ENCODE measurements around the gene RIMS1.

Gene RIMS1

GRCh38 chr6:72390548-72390947 is 504.2 kb downstream of the RIMS1 start:
- TF ChIP-seq EZH2 (IDR thresholded peaks at IDR 0.05; ENCODE audit: borderline replicate concordance, low read length) (no peak), CTCF (IDR thresholded peaks at IDR 0.05; ENCODE audit: low read length) (no peak)
- no peaks in the 10 kb centered on the region for H3F3A ChIP-seq (ENCODE audit: insufficient read depth, low read length)
- no peak overlapping the region for H3K9ac ChIP-seq (ENCODE audit: low read length)

GRCh38 chr6:72401865-72402264 is 515.5 kb downstream of the RIMS1 start:
- TF ChIP-seq CTCF (IDR thresholded peaks at IDR 0.05; ENCODE audit: low read length) (no peak), EZH2 (IDR thresholded peaks at IDR 0.05; ENCODE audit: borderline replicate concordance, low read length) (no peak)
- Histone ChIP-seq H3K9ac (ENCODE audit: low read length) (no peak overlapping the region), H3F3A (ENCODE audit: insufficient read depth, low read length) (no peaks in the 10 kb centered on the region), H3K4me1 (ENCODE audit: insufficient read depth, low read length, severe bottlenecking) (no peaks in the 10 kb centered on the region), H3K79me2 (ENCODE audit: insufficient read depth, low read length) (no peaks in the 10 kb centered on the region), H4K20me1 (ENCODE audit: insufficient read depth, low read length) (no peaks in the 10 kb centered on the region), H3K27ac (ENCODE audit: low read depth, low read length, poor library complexity, severe bottlenecking) (no peak overlapping the region), H3K4me3 (ENCODE audit: low read depth, low read length, poor library complexity, severe bottlenecking) (no peak overlapping the region), H3K4me2 (ENCODE audit: low read length) (no peak overlapping the region), H3K9me2 (ENCODE audit: low read depth, low read length) (no peaks in the 10 kb centered on the region), H3K36me3 (ENCODE audit: insufficient read depth, low read length) (no peaks in the 10 kb centered on the region), H3K27me3 (ENCODE audit: insufficient read depth, low read length) (no peaks in the 10 kb centered on the region), H2AFZ (ENCODE audit: low read length) (no peak overlapping the region; the same call in 1 of the 2 replicates), H3K9me3 (ENCODE audit: low read length) (no peaks in the 10 kb centered on the region)

More at GRCh38 chr6:72390548-72390947, 504.2 kb downstream of the RIMS1 start:
- H3K4me1 ChIP-seq (ENCODE audit: insufficient read depth, low read length, severe bottlenecking) = no peaks in the 10 kb centered on the region
- H3K4me3 ChIP-seq (ENCODE audit: low read depth, low read length, poor library complexity, severe bottlenecking) = no peak overlapping the region
- no peak overlapping the region for H3K27ac ChIP-seq (ENCODE audit: low read depth, low read length, poor library complexity, severe bottlenecking)
- no peaks in the 10 kb centered on the region for H3K9me2 ChIP-seq (ENCODE audit: low read depth, low read length)
- no peaks in the 10 kb centered on the region for H4K20me1 ChIP-seq (ENCODE audit: insufficient read depth, low read length)
- no peaks in the 10 kb centered on the region for H3K36me3 ChIP-seq (ENCODE audit: insufficient read depth, low read length)
- no peaks in the 10 kb centered on the region for H3K9me3 ChIP-seq (ENCODE audit: low read length)
- H3K27me3 ChIP-seq (ENCODE audit: insufficient read depth, low read length) = no peaks in the 10 kb centered on the region
- no peak overlapping the region for H2AFZ ChIP-seq (ENCODE audit: low read length)
- no peak overlapping the region for H3K4me2 ChIP-seq (ENCODE audit: low read length)
- H3K79me2 ChIP-seq (ENCODE audit: insufficient read depth, low read length) = no peaks in the 10 kb centered on the region

- no peaks in the 10 kb centered on the region for H3K9me2 ChIP-seq (ENCODE audit: low read depth, low read length)
- no peaks in the 10 kb centered on the region for H3K36me3 ChIP-seq (ENCODE audit: insufficient read depth, low read length)
- H3K9ac ChIP-seq (ENCODE audit: low read length) = no peak overlapping the region
- no peaks in the 10 kb centered on the region for H3F3A ChIP-seq (ENCODE audit: insufficient read depth, low read length)
- no peak overlapping the region for H3K4me3 ChIP-seq (ENCODE audit: low read depth, low read length, poor library complexity, severe bottlenecking)
- H3K27me3 ChIP-seq (ENCODE audit: insufficient read depth, low read length) = no peaks in the 10 kb centered on the region
- no peak overlapping the region for H2AFZ ChIP-seq (ENCODE audit: low read length)
- no peak overlapping the region for H3K27ac ChIP-seq (ENCODE audit: low read depth, low read length, poor library complexity, severe bottlenecking)
- no peak for TF ChIP-seq EZH2 (IDR thresholded peaks at IDR 0.05; ENCODE audit: borderline replicate concordance, low read length)
- no peak for TF ChIP-seq CTCF (IDR thresholded peaks at IDR 0.05; ENCODE audit: low read length)
- H3K9me3 ChIP-seq (ENCODE audit: low read length) = no peaks in the 10 kb centered on the region
- no peak overlapping the region for H3K4me2 ChIP-seq (ENCODE audit: low read length)
- no peaks in the 10 kb centered on the region for H3K4me1 ChIP-seq (ENCODE audit: insufficient read depth, low read length, severe bottlenecking)
- H3K79me2 ChIP-seq (ENCODE audit: insufficient read depth, low read length) = no peaks in the 10 kb centered on the region
- H4K20me1 ChIP-seq (ENCODE audit: insufficient read depth, low read length) = no peaks in the 10 kb centered on the region
Measured at GRCh38 chr6:72403413-72403812, 517.1 kb downstream of the RIMS1 start.

All from OCI-LY1 (cell line).